Neural progenitor cell (in vitro differentiated cells): ENCODE measurements around the gene SNX27. TPM values are rescaled to one million over a fixed set of nuclear protein-coding genes. Genes with fewer than 3 reads are reported as not detected.

Experiments
- DNase-seq: peaks from one replicate; pipeline ENCODE4 v3.0.0-alpha.2; 2016; ENCODE audit warnings: low spot score
- H2AFZ ChIP-seq: fragments of 200-600 bp; sonication (generic); replicated peaks from 2 replicates; pipeline ENCODE4 v1.6.1; 2016; ENCODE audit warnings: antibody characterized with exemption
- H3F3A ChIP-seq: fragments of 200-600 bp; sonication (generic); 2 replicates; pipeline ENCODE4 v1.6.1; 2016; ENCODE audit warnings: antibody characterized with exemption, low read depth
- H3K27ac ChIP-seq: fragments of 200-600 bp; sonication (generic); 2 replicates; pipeline ENCODE4 v1.5.1; 2016; ENCODE audit warnings: mild to moderate bottlenecking
- H3K27me3 ChIP-seq: fragments of 200-600 bp; sonication (generic); 2 replicates; pipeline ENCODE4 v1.6.1; 2016; ENCODE audit warnings: mild to moderate bottlenecking, moderate library complexity
- H3K36me3 ChIP-seq: fragments of 200-600 bp; sonication (generic); 2 replicates; pipeline ENCODE4 v1.5.1; 2016
- H3K4me1 ChIP-seq: fragments of 200-600 bp; sonication (generic); 2 replicates; pipeline ENCODE4 v1.6.1; 2016; ENCODE audit warnings: mixed run types
- H3K4me2 ChIP-seq: fragments of 200-600 bp; sonication (generic); 2 replicates; pipeline ENCODE4 v1.6.1; 2016
- H3K4me3 ChIP-seq: fragments of 200-600 bp; sonication (generic); 2 replicates; pipeline ENCODE4 v1.5.1; 2016
- H3K79me2 ChIP-seq: fragments of 200-600 bp; sonication (generic); 2 replicates; pipeline ENCODE4 v1.6.1; 2016; ENCODE audit warnings: low read depth
- H3K9ac ChIP-seq: fragments of 200-600 bp; sonication (generic); 2 replicates; pipeline ENCODE4 v1.6.1; 2016
- H3K9me3 ChIP-seq: fragments of 200-600 bp; sonication (generic); 2 replicates; pipeline ENCODE4 v1.5.1; 2016; ENCODE audit warnings: low read depth
- H4K20me1 ChIP-seq: fragments of 200-600 bp; sonication (generic); 2 replicates; pipeline ENCODE4 v1.6.1; 2016; ENCODE audit warnings: low read depth
- H3K27ac Mint-ChIP-seq: 3 replicates; pipeline ENCODE4 v1.8.0; 2021; ENCODE audit warnings: mixed read lengths
- H3K27me3 Mint-ChIP-seq: 2 replicates; pipeline ENCODE4 v1.8.0; 2022; ENCODE audit warnings: low read depth, mild to moderate bottlenecking, inconsistent platforms, moderate library complexity, mixed read lengths; ENCODE audit not compliant: insufficient read depth
- H3K36me3 Mint-ChIP-seq: 3 replicates; pipeline ENCODE4 v1.8.0; 2021; ENCODE audit warnings: mixed read lengths
- H3K4me1 Mint-ChIP-seq: 3 replicates; pipeline ENCODE4 v1.8.0; 2021; ENCODE audit warnings: mixed read lengths
- H3K4me3 Mint-ChIP-seq: 3 replicates; pipeline ENCODE4 v1.8.0; 2021; ENCODE audit warnings: mild to moderate bottlenecking, moderate library complexity, mixed read lengths
- H3K9me3 Mint-ChIP-seq: 3 replicates; pipeline ENCODE4 v1.8.0; 2020; ENCODE audit warnings: mixed read lengths
- CTCF ChIP-seq: fragments of 200-600 bp; sonication (generic); IDR thresholded peaks from 2 replicates; pipeline ENCODE4 v1.5.1; 2017; ENCODE audit warnings: antibody characterized with exemption, mild to moderate bottlenecking
- EZH2 ChIP-seq: fragments of 200-600 bp; sonication (generic); IDR thresholded peaks from 2 replicates; pipeline ENCODE4 v1.6.1; 2017; ENCODE audit warnings: antibody characterized with exemption, mild to moderate bottlenecking, moderate library complexity
- EZH2phosphoT487 ChIP-seq: fragments of 200-600 bp; sonication (generic); IDR thresholded peaks from 2 replicates; pipeline ENCODE4 v1.6.1; 2017; ENCODE audit warnings: antibody characterized with exemption
- total RNA-seq: library from RNA; depleted of rRNA; stranded (reverse); fragments of >200 nt; gene quantifications from 2 replicates; pipeline ENCODE4 v1.2.3, GENCODE V29; 2015; ENCODE audit warnings: low replicate concordance

Gene SNX27
- total RNA-seq, 1 donor from 2014 or later: 34.1 TPM

GRCh38 chr1:151584278-151584677 lies 27.6 kb upstream of the SNX27 start:
- no peaks in the 10 kb centered on the region for H3K27me3 ChIP-seq
- Mint-ChIP-seq H3K9me3 (no peaks in the 10 kb centered on the region), H3K27ac (no peak overlapping the region), H3K4me1 (peaks cover 5% of the 10 kb centered on the region), H3K36me3 (peaks cover 5% of the 10 kb centered on the region), H3K27me3 (peaks cover 2% of the 10 kb centered on the region), H3K4me3 (no peak overlapping the region)
- no peaks in the 10 kb centered on the region for H4K20me1 ChIP-seq
- no peak overlapping the region for H3K4me2 ChIP-seq
- TF ChIP-seq EZH2phosphoT487 (no peak), CTCF (no peak), EZH2 (no peak)
- no peak overlapping the region for H3K27ac ChIP-seq
- H3K4me3 ChIP-seq: no peak overlapping the region
- H2AFZ ChIP-seq: no peak overlapping the region
- no peak for DNase-seq
- H3K9me3 ChIP-seq: no peaks in the 10 kb centered on the region
- H3K79me2 ChIP-seq: no peaks in the 10 kb centered on the region
- H3F3A ChIP-seq: no peaks in the 10 kb centered on the region
- H3K9ac ChIP-seq: no peak overlapping the region
- H3K36me3 ChIP-seq: no peaks in the 10 kb centered on the region
- peaks cover 9% of the 10 kb centered on the region for H3K4me1 ChIP-seq

- Histone ChIP-seq H3K79me2 (no peaks in the 10 kb centered on the region), H3K4me3 (no peak overlapping the region), H3K27ac (no peak overlapping the region), H3K36me3 (no peaks in the 10 kb centered on the region), H2AFZ (no peak overlapping the region), H3K4me1 (peaks cover 9% of the 10 kb centered on the region), H3K9me3 (no peaks in the 10 kb centered on the region), H3K9ac (no peak overlapping the region), H3K27me3 (no peaks in the 10 kb centered on the region), H4K20me1 (no peaks in the 10 kb centered on the region), H3F3A (no peaks in the 10 kb centered on the region), H3K4me2 (no peak overlapping the region)
- peak overlapping the region; percentile 39 for H3K27ac Mint-ChIP-seq
- H3K27me3 Mint-ChIP-seq: peaks cover 2% of the 10 kb centered on the region
- H3K4me3 Mint-ChIP-seq: no peak overlapping the region
- peaks cover 2% of the 10 kb centered on the region for H3K36me3 Mint-ChIP-seq
- TF ChIP-seq EZH2phosphoT487 (no peak), CTCF (no peak), EZH2 (no peak)
- peaks cover 5% of the 10 kb centered on the region for H3K4me1 Mint-ChIP-seq
- no peak for DNase-seq
- H3K9me3 Mint-ChIP-seq: no peaks in the 10 kb centered on the region
Observed at GRCh38 chr1:151584780-151585179, 27.1 kb upstream of the SNX27 start.

- peaks cover 9% of the 10 kb centered on the region for H3K4me1 ChIP-seq
- peaks cover 5% of the 10 kb centered on the region for H3K4me1 Mint-ChIP-seq
- peaks cover 2% of the 10 kb centered on the region for H3K9me3 Mint-ChIP-seq
- no peak overlapping the region for H3K9ac ChIP-seq
- H3K27me3 ChIP-seq: no peaks in the 10 kb centered on the region
- no peak for DNase-seq
- H3K4me3 Mint-ChIP-seq: no peak overlapping the region
- H3K9me3 ChIP-seq: no peaks in the 10 kb centered on the region
- H4K20me1 ChIP-seq: no peaks in the 10 kb centered on the region
- no peaks in the 10 kb centered on the region for H3F3A ChIP-seq
- TF ChIP-seq EZH2phosphoT487 (no peak), EZH2 (no peak), CTCF (no peak)
- no peak overlapping the region for H3K4me2 ChIP-seq
- no peak overlapping the region for H2AFZ ChIP-seq
- peaks cover 2% of the 10 kb centered on the region for H3K27me3 Mint-ChIP-seq
- no peak overlapping the region for H3K27ac Mint-ChIP-seq
- H3K36me3 ChIP-seq: no peaks in the 10 kb centered on the region
- H3K4me3 ChIP-seq: no peak overlapping the region
- H3K36me3 Mint-ChIP-seq: peaks cover 2% of the 10 kb centered on the region
- H3K27ac ChIP-seq: no peak overlapping the region
- no peaks in the 10 kb centered on the region for H3K79me2 ChIP-seq
Observed at GRCh38 chr1:151585622-151586021, 26.2 kb upstream of the SNX27 start.
